Panc1 (cell line): ENCODE data around the gene APP. TPM values are rescaled to one million over a fixed set of nuclear protein-coding genes. Genes with fewer than 3 reads are reported as not detected.
A peak's percentile ranks its signal among the peaks of the same experiment; 100 is the strongest.

ENCODE experiments used
- ATAC-seq: fragments of 200-7000 bp; cut with Tn5 transposase; 2 replicates; pipeline ENCODE4 v1.9.1; 2020; ENCODE audit warnings: mild to moderate bottlenecking, moderate library complexity
- BruUV-seq: library from RNA; stranded (reverse); fragments of 400-500 nt; replicated peaks from 2 replicates; lab custom pipeline; 2021; lab: Mats Ljungman, UMichigan
- CTCF ChIA-PET: fragments of 300-600 bp; sonication (Branson Sonifier 250); formaldehyde crosslinking; loops from one replicate; lab custom pipeline; 2022; ENCODE audit warnings: antibody characterized with exemption; lab: Charles Lee
- POLR2A ChIA-PET: fragments of 300-600 bp; sonication (Branson Sonifier 250); formaldehyde crosslinking; loops from one replicate; lab custom pipeline; 2022; ENCODE audit warnings: antibody characterized with exemption; lab: Charles Lee
- DNase-seq: peaks from one replicate; pipeline ENCODE4 v3.0.0-alpha.2; 2010; ENCODE audit warnings: low read depth, low spot score
- H3K27ac ChIP-seq: 2 replicates; pipeline ENCODE4 v1.5.1; 2011; ENCODE audit warnings: mild to moderate bottlenecking, low read length, inconsistent platforms
- H3K27me3 ChIP-seq: fragments of 200-500 bp; sonication (Bioruptor generic); 2 replicates; pipeline ENCODE4 v1.6.0; 2014; ENCODE audit warnings: low read length, inconsistent platforms; ENCODE audit not compliant: control insufficient read depth, insufficient read depth
- H3K36me3 ChIP-seq: fragments of 200-500 bp; sonication (Bioruptor generic); 2 replicates; pipeline ENCODE4 v1.5.1; 2014; ENCODE audit warnings: inconsistent platforms, mild to moderate bottlenecking, low read length, moderate library complexity; ENCODE audit not compliant: control insufficient read depth, insufficient read depth
- H3K4me1 ChIP-seq: 2 replicates; pipeline ENCODE4 v1.5.1; 2011; ENCODE audit warnings: inconsistent platforms, mild to moderate bottlenecking, low read length, moderate library complexity; ENCODE audit not compliant: control insufficient read depth, insufficient read depth
- H3K4me3 ChIP-seq, 2 experiments: 2 replicates each; pipeline ENCODE4 v1.5.1; 2011 to 2012; ENCODE audit warnings: low read depth in 2 of 2, low read length in 2 of 2, mild to moderate bottlenecking in 2 of 2, inconsistent platforms in 1 of 2, moderate library complexity in 1 of 2
- H3K9me3 ChIP-seq: fragments of 200-500 bp; sonication (Bioruptor generic); 2 replicates; pipeline ENCODE4 v1.5.1; 2014; ENCODE audit warnings: low read depth, mild to moderate bottlenecking, inconsistent platforms, low read length, moderate library complexity; ENCODE audit not compliant: control insufficient read depth, insufficient read depth
- CTCF ChIP-seq: fragments of 450-650 bp; IDR thresholded peaks from 2 replicates; pipeline ENCODE4 v1.5.1; 2017; ENCODE audit warnings: mild to moderate bottlenecking
- POLR2AphosphoS5 ChIP-seq: IDR thresholded peaks from 2 replicates; pipeline ENCODE4 v1.6.1; 2012; ENCODE audit warnings: mild to moderate bottlenecking, low read depth, low read length, moderate library complexity
- REST ChIP-seq, 2 experiments: IDR thresholded peaks; 2 replicates each; pipeline ENCODE4 v1.6.1; 2011 to 2012; ENCODE audit warnings: low read depth in 2 of 2, control low read depth in 1 of 2, low read length in 1 of 2, mild to moderate bottlenecking in 1 of 2, moderate library complexity in 1 of 2; ENCODE audit not compliant: insufficient read depth in 1 of 2
- SIN3A ChIP-seq: IDR thresholded peaks from 2 replicates; pipeline ENCODE4 v1.6.1; 2012; ENCODE audit warnings: low read depth, mild to moderate bottlenecking, low read length, moderate library complexity, borderline replicate concordance; ENCODE audit not compliant: insufficient read depth
- TCF7L2 ChIP-seq: IDR thresholded peaks from 2 replicates; pipeline ENCODE4 v1.6.1; 2011; ENCODE audit warnings: mild to moderate bottlenecking, low read depth, low read length, inconsistent platforms
- in situ Hi-C: cut with HindIII; loops from 2 replicates; pipeline ENCODE4 v1.10.0; 2016; ENCODE audit warnings: low sequenced_read_pairs, low pct_unique_long_range_greater_than_20kb
- intact Hi-C: fragments of 100-400 bp; cut with micrococcal nuclease; formaldehyde crosslinking; loops from one replicate; pipeline ENCODE4 v1.10.0; 2022; ENCODE audit not compliant: unreplicated experiment
- total RNA-seq: library from RNA; stranded (reverse); gene quantifications from one replicate; pipeline ENCODE4 v1.2.1, GENCODE V29; 2021; ENCODE audit not compliant: unreplicated experiment

The APP gene
- total RNA-seq, 1 experiment from 2014 or later, result 542 TPM

- Histone ChIP-seq H3K4me3 (no peak overlapping the region), H3K9me3 (no peaks in the 10 kb centered on the region), H3K27ac (peak overlapping the region; percentile 6; the same call in 1 of the 2 replicates), H3K36me3 (no peaks in the 10 kb centered on the region), H3K4me1 (no peaks in the 10 kb centered on the region), H3K27me3 (no peaks in the 10 kb centered on the region)
- peak; percentile 94 for DNase-seq
- no peak for TF ChIP-seq REST (IDR thresholded peaks at IDR 0.05; ENCODE audit: insufficient read depth in 1 of 2, low read depth in 2 of 2, low read length in 1 of 2)
- TF ChIP-seq TCF7L2, result no peak
- TF ChIP-seq SIN3A, result no peak
- TF ChIP-seq POLR2AphosphoS5, result no peak; the same call in 1 of the 2 replicates
- TF ChIP-seq CTCF, result no peak
- ATAC-seq, result peak; percentile 95
- ChIA-PET CTCF (no interaction called here), POLR2A (no interaction called here)
- intact Hi-C loops (no loop called here), in situ Hi-C loops (no loop called here)
- BruUV-seq, result no TSS peak
These were observed 235.8 kb downstream of the APP start for GRCh38 chr21:25934771-25935224.

GRCh38 chr21:25934130-25934529 lies 236.4 kb downstream of the APP start:
- no TSS peak for BruUV-seq
- Histone ChIP-seq H3K4me1 (no peaks in the 10 kb centered on the region), H3K9me3 (no peaks in the 10 kb centered on the region), H3K36me3 (no peaks in the 10 kb centered on the region), H3K27ac (no peak overlapping the region), H3K27me3 (no peaks in the 10 kb centered on the region), H3K4me3 (no peak overlapping the region)
- ChIA-PET POLR2A (no interaction called here), CTCF (no interaction called here)
- DNase-seq (no peak), ATAC-seq (no peak; the same call in 1 of the 2 replicates)
- in situ Hi-C loops (no loop called here), intact Hi-C loops (no loop called here)
- no peak for TF ChIP-seq POLR2AphosphoS5
- TF ChIP-seq TCF7L2, result no peak
- TF ChIP-seq SIN3A, result no peak
- no peak for TF ChIP-seq CTCF
- no peak for TF ChIP-seq REST (IDR thresholded peaks at IDR 0.05; ENCODE audit: insufficient read depth in 1 of 2, low read depth in 2 of 2, low read length in 1 of 2)
